Adrenal gland (tissue), 5 donors: Measurements from ENCODE around the gene DCUN1D2.

Experiments used
- POLR2A ChIP-seq, 2 donors: fragments of 450-650 bp; IDR thresholded peaks; one replicate each; pipeline ENCODE4 v1.6.1; 2017; ENCODE audit warnings: antibody characterized with exemption in 2 of 2, mild to moderate bottlenecking in 2 of 2, moderate library complexity in 1 of 2
- TF ChIP-seq, protein P1 (sequence below), 6 experiments: fragments of 450-650 bp in 4 of 6; fragments of 200-600 bp in 2 of 6; sonication (generic) in 1 of 6; IDR thresholded peaks; 1 replicate in 5 of 6; 2 replicates in 1 of 6; pipeline versions ENCODE4 v1.5.1 to v1.8.0; 2016 to 2021; ENCODE audit warnings: antibody characterized with exemption in 6 of 6, mild to moderate bottlenecking in 2 of 6, moderate library complexity in 1 of 6
- donor health status: DM: no; HTN: no; CAD: no.

DNA sequence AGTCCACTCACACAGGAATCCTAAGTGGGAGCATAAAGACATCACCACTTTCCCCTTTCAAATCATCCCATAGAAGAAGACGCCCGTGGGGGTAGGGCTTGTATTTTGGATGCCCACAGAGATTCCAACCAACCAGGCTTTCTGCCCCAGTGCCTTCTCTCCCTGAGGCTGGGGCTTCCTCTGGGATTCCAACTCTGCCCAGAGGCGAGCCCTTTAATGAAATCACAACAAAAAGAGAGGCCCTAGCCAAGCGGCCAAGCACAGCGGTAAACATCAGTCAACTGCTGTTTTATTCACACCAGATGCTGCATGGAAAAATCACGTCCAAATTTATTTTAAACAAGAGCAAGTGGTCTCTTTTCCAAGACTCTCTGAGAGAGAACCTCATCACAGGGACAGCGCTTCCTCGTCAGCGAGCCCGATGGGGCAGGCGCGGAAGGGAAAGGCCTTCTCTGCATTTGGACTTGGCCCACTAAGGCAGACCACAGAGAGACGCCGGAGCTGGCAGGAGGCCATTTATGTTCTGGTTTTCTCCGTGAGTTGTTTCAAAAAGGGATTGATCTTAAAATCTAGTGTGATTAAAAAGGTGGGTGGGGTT is 68.7 kb downstream of the DCUN1D2 start:
- no peak for TF ChIP-seq POLR2A (IDR thresholded peaks at IDR 0.05)
- TF ChIP-seq, protein P1, sequence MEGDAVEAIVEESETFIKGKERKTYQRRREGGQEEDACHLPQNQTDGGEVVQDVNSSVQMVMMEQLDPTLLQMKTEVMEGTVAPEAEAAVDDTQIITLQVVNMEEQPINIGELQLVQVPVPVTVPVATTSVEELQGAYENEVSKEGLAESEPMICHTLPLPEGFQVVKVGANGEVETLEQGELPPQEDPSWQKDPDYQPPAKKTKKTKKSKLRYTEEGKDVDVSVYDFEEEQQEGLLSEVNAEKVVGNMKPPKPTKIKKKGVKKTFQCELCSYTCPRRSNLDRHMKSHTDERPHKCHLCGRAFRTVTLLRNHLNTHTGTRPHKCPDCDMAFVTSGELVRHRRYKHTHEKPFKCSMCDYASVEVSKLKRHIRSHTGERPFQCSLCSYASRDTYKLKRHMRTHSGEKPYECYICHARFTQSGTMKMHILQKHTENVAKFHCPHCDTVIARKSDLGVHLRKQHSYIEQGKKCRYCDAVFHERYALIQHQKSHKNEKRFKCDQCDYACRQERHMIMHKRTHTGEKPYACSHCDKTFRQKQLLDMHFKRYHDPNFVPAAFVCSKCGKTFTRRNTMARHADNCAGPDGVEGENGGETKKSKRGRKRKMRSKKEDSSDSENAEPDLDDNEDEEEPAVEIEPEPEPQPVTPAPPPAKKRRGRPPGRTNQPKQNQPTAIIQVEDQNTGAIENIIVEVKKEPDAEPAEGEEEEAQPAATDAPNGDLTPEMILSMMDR (IDR thresholded peaks at IDR 0.05) = no peak
